ENCODE data around the gene MTCL3.

The MTCL3 gene

GRCh38 chr6:127515234-127515793 lies 3.8 kb downstream of the MTCL3 start:
- in situ Hi-C loops (cut with MboI; ENCODE audit: low pct_ligation_motif_present in 1 of 4, low pct_unique_long_range_greater_than_20kb in 1 of 4, low sequenced_read_pairs in 3 of 4) (no loop called here), intact Hi-C loops (cut with DNase I; ENCODE audit: low total_unique reads) (loop anchor here (10.0 kb wide), 1 partner anchor 51 kb away; no protein-coding TSS in a partner anchor)
- Histone ChIP-seq H3K4me3 (peak overlapping the region; percentile 46 to 76 (median 50)), H3K27ac (peak overlapping the region; percentile 32 to 58 (median 55)), H3K27me3 (peaks cover 76% of the 10 kb centered on the region), H3K36me3 (no peaks in the 10 kb centered on the region), H3K4me1 (peaks cover 5 to 40% (median 22%) of the 10 kb centered on the region in 4 donors), H3K9me3 (no peaks in the 10 kb centered on the region)
- 1 to 7% methylated on average over 2 to 38 of the region's 38 CpGs for WGBS, 2 donors (ENCODE audit: low coverage in 1 of 2)
- TF ChIP-seq, protein P1, sequence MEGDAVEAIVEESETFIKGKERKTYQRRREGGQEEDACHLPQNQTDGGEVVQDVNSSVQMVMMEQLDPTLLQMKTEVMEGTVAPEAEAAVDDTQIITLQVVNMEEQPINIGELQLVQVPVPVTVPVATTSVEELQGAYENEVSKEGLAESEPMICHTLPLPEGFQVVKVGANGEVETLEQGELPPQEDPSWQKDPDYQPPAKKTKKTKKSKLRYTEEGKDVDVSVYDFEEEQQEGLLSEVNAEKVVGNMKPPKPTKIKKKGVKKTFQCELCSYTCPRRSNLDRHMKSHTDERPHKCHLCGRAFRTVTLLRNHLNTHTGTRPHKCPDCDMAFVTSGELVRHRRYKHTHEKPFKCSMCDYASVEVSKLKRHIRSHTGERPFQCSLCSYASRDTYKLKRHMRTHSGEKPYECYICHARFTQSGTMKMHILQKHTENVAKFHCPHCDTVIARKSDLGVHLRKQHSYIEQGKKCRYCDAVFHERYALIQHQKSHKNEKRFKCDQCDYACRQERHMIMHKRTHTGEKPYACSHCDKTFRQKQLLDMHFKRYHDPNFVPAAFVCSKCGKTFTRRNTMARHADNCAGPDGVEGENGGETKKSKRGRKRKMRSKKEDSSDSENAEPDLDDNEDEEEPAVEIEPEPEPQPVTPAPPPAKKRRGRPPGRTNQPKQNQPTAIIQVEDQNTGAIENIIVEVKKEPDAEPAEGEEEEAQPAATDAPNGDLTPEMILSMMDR (IDR thresholded peaks at IDR 0.05): no peak
- TF ChIP-seq EP300 (IDR thresholded peaks at IDR 0.05; ENCODE audit: low read depth) (no peak), POLR2A (IDR thresholded peaks at IDR 0.05) (no peak), POLR2AphosphoS5 (IDR thresholded peaks at IDR 0.05) (no peak)
- DNase-seq: no peak

DNA sequence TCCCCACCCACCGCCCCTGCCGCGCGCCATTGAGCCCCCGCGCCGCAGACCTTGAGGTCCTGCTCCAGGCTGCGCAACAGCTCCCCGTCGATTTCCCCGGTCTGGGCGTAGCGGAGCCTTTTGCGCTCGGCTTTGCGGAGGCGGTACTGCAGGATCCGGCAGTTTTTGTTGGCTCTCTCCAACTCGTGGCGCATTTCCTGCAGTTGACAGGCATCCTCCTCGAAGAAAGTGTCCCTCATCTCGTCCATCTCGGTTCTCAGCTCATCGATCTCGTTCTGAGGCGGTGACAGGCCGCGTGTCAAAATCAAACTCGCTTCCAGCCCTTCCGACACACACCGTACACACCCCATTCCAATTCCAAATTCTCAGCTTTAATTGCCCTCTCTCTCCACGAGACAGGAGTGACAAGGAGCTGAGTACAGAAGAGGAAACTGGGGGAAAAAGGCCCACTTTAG lies 4.3 kb downstream of the MTCL3 start:
- Histone ChIP-seq H3K9me3 (no peaks in the 10 kb centered on the region), H3K4me3 (peak overlapping the region in 3 of 4 donors; percentile 47 to 76 (median 54)), H3K36me3 (no peaks in the 10 kb centered on the region), H3K4me1 (peaks cover 5 to 40% (median 22%) of the 10 kb centered on the region in 4 donors), H3K27ac (no peak overlapping the region), H3K27me3 (peaks cover 71% of the 10 kb centered on the region)
- in situ Hi-C loops (cut with MboI; ENCODE audit: low pct_ligation_motif_present in 1 of 4, low pct_unique_long_range_greater_than_20kb in 1 of 4, low sequenced_read_pairs in 3 of 4): no loop called here
- peak; percentile 12 for DNase-seq
- WGBS, 2 donors (ENCODE audit: low coverage in 1 of 2): 0 to 14% methylated on average over 4 to 32 of the region's 32 CpGs
- TF ChIP-seq POLR2A (IDR thresholded peaks at IDR 0.05) (no peak), POLR2AphosphoS5 (IDR thresholded peaks at IDR 0.05) (no peak), EP300 (IDR thresholded peaks at IDR 0.05; ENCODE audit: low read depth) (no peak)
- TF ChIP-seq, protein P1 (IDR thresholded peaks at IDR 0.05): no peak
- intact Hi-C loops (cut with DNase I; ENCODE audit: low total_unique reads): loop anchor here (10.0 kb wide), 1 partner anchor 50 kb away; no protein-coding TSS in a partner anchor

DNA sequence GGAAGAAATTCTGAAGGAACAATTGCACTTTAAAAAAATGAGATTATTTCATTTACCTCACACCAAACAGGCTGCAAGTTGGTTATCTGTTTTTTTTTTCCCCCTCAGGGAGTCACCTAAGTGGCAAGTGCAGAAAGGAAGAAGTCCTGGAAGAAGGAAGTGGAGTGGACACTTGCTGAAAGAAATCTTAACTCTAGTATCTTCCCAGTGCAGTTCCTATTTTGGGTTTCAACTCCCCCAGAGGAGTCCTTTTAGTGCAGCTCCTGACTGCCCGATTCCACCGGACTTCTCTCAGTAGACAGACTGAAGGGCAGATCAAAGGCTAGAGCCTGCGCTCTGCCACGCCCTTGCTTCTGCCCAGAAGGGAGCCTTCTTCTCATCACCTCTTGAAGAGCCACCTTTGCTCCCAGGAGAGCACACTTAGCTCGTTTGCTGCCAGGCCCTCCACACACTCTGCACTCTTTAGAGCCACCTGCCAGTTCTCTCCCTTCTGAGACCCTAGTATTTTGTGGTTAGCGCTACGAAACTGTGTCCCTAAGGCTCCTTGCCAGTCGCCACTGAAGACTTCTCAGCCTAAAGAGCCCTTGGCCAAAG lies 4.9 kb downstream of the MTCL3 start:
- 29 to 40% methylated on average over 1 to 8 of the region's 8 CpGs for WGBS, 2 donors (ENCODE audit: low coverage in 1 of 2)
- Histone ChIP-seq H3K4me3 (peak overlapping the region in 1 of 4 donors; percentile 76), H3K27me3 (peaks cover 65% of the 10 kb centered on the region), H3K36me3 (no peaks in the 10 kb centered on the region), H3K27ac (no peak overlapping the region), H3K9me3 (no peaks in the 10 kb centered on the region), H3K4me1 (peaks cover 5 to 36% (median 22%) of the 10 kb centered on the region in 4 donors)
- intact Hi-C loops (cut with DNase I; ENCODE audit: low total_unique reads) (loop anchor here (10.0 kb wide), 1 partner anchor 49 kb away; no protein-coding TSS in a partner anchor), in situ Hi-C loops (cut with MboI; ENCODE audit: low pct_ligation_motif_present in 1 of 4, low pct_unique_long_range_greater_than_20kb in 1 of 4, low sequenced_read_pairs in 3 of 4) (no loop called here)
- TF ChIP-seq POLR2AphosphoS5 (IDR thresholded peaks at IDR 0.05): no peak
- no peak for TF ChIP-seq POLR2A (IDR thresholded peaks at IDR 0.05)
- TF ChIP-seq, protein P1 (IDR thresholded peaks at IDR 0.05): no peak
- TF ChIP-seq EP300 (IDR thresholded peaks at IDR 0.05; ENCODE audit: low read depth): no peak
- no peak for DNase-seq

- in situ Hi-C loops (cut with MboI; ENCODE audit: low pct_ligation_motif_present in 1 of 4, low pct_unique_long_range_greater_than_20kb in 1 of 4, low sequenced_read_pairs in 3 of 4) (no loop called here), intact Hi-C loops (cut with DNase I; ENCODE audit: low total_unique reads) (loop anchor here (10.0 kb wide), 1 partner anchor 49 kb away; no protein-coding TSS in a partner anchor)
- TF ChIP-seq POLR2A (IDR thresholded peaks at IDR 0.05): no peak
- Histone ChIP-seq H3K9me3 (no peaks in the 10 kb centered on the region), H3K27ac (no peak overlapping the region), H3K36me3 (no peaks in the 10 kb centered on the region), H3K4me3 (no peak overlapping the region), H3K4me1 (peaks cover 5 to 30% (median 22%) of the 10 kb centered on the region in 4 donors), H3K27me3 (peaks cover 57% of the 10 kb centered on the region)
- no peak for DNase-seq
Measured at GRCh38 chr6:127513425-127513824, 5.7 kb downstream of the MTCL3 start.
